MCF 10A (cell line): Measurements from ENCODE around the gene NAV3. TPM values are rescaled to one million over a fixed set of nuclear protein-coding genes. Genes with fewer than 3 reads are reported as not detected.

ENCODE experiments used
- BruUV-seq: library from RNA; stranded (reverse); fragments of 400-500 nt; replicated peaks from 2 replicates; lab custom pipeline; 2021; lab: Mats Ljungman, UMichigan
- CTCF ChIA-PET: fragments of 300-600 bp; sonication (Branson Sonifier 250); formaldehyde crosslinking; extraction: SDS; loops from one replicate; lab custom pipeline; 2021; ENCODE audit warnings: antibody characterized with exemption, inconsistent platforms; lab: Yijun Ruan, JAX
- POLR2A ChIA-PET: fragments of 300-600, 350-650 bp; sonication (Branson Sonifier 250); formaldehyde crosslinking; extraction: SDS; loops from one replicate; lab custom pipeline; 2020; ENCODE audit warnings: antibody characterized with exemption, inconsistent platforms; lab: Yijun Ruan, JAX
- DNase-seq: peaks from one replicate; pipeline ENCODE4 v3.0.0-alpha.2; 2018; ENCODE audit not compliant: unreplicated experiment
- H3K27ac Mint-ChIP-seq: one replicate; pipeline ENCODE4 v1.8.0; 2022; ENCODE audit warnings: mild to moderate bottlenecking, low read depth, mixed read lengths; ENCODE audit not compliant: unreplicated experiment
- H3K27me3 Mint-ChIP-seq: one replicate; pipeline ENCODE4 v1.8.0; 2022; ENCODE audit warnings: mixed read lengths; ENCODE audit not compliant: insufficient read depth, unreplicated experiment
- H3K36me3 Mint-ChIP-seq: one replicate; pipeline ENCODE4 v1.8.0; 2022; ENCODE audit warnings: mild to moderate bottlenecking, moderate library complexity, mixed read lengths; ENCODE audit not compliant: insufficient read depth, unreplicated experiment
- H3K4me1 Mint-ChIP-seq: one replicate; pipeline ENCODE4 v1.8.0; 2022; ENCODE audit warnings: mixed read lengths; ENCODE audit not compliant: insufficient read depth, unreplicated experiment
- H3K4me3 Mint-ChIP-seq: one replicate; pipeline ENCODE4 v1.8.0; 2022; ENCODE audit warnings: mild to moderate bottlenecking, moderate library complexity, mixed read lengths; ENCODE audit not compliant: unreplicated experiment
- H3K9me3 Mint-ChIP-seq: one replicate; pipeline ENCODE4 v1.8.0; 2022; ENCODE audit warnings: mixed read lengths; ENCODE audit not compliant: unreplicated experiment
- intact Hi-C: fragments of 100-400 bp; cut with micrococcal nuclease; formaldehyde crosslinking; loops from 2 replicates; pipeline ENCODE4 v1.14.1; 2022
- total RNA-seq: library from RNA; stranded (reverse); gene quantifications from 2 replicates; pipeline ENCODE4 v1.2.3, GENCODE V29; 2022
- TF ChIP-seq, protein P1 (sequence below): fragments of 200-600 bp; IDR thresholded peaks from one replicate; pipeline ENCODE4 v1.8.0; 2022; ENCODE audit warnings: antibody characterized with exemption, mild to moderate bottlenecking; ENCODE audit not compliant: unreplicated experiment

Gene NAV3
- total RNA-seq, 1 experiment from 2014 or later: 7.1 TPM

DNA sequence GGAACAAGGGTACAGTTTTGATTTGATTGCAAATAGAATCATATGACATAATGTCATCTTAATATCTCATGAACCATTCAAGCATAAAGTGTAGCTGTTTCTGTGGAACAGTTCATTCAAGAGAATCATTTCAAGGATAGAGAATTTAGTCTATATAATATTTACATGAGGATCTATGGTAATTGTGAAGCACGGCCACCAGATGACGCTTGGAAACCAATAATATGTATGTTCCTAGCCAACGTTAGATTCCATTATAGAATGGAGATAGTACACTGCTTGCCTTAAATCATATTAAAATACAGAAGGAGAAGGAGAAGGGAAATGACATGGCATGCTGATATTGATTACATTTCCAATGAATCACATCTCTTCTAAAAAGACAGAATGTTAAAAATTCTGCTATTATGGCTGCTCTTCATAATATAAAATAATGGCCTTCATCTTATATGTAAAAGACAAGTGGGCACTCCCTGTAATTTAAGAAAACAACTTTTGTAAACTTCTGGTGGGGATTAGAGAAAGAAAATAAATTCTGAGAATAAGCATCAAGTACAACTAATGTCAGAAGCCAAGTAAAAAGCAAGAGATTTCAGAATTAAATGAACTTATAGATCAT is 351.0 kb downstream of the NAV3 start:
- intact Hi-C loops: loop anchor here (1.0 to 10.0 kb wide), 8 partner anchors 211 to 1193 kb away; no protein-coding TSS in a partner anchor
- ChIA-PET POLR2A (interaction anchor here (0.5 kb wide), 1 partner anchor 14 kb away, joined by 4 read pairs; no protein-coding TSS in a partner anchor), CTCF (interaction anchor here (0.6 to 2.9 kb wide), 15 partner anchors 11 to 1159 kb away, joined by 3 to 21 read pairs (median 4); no protein-coding TSS in a partner anchor)
- H3K27me3 Mint-ChIP-seq: no peaks in the 10 kb centered on the region
- no peaks in the 10 kb centered on the region for H3K36me3 Mint-ChIP-seq
- no peak overlapping the region for H3K27ac Mint-ChIP-seq
- peaks cover 7% of the 10 kb centered on the region for H3K4me1 Mint-ChIP-seq
- H3K4me3 Mint-ChIP-seq: no peak overlapping the region
- H3K9me3 Mint-ChIP-seq: no peaks in the 10 kb centered on the region
- DNase-seq: peak; percentile 52
- no TSS peak for BruUV-seq
- TF ChIP-seq, protein P1, sequence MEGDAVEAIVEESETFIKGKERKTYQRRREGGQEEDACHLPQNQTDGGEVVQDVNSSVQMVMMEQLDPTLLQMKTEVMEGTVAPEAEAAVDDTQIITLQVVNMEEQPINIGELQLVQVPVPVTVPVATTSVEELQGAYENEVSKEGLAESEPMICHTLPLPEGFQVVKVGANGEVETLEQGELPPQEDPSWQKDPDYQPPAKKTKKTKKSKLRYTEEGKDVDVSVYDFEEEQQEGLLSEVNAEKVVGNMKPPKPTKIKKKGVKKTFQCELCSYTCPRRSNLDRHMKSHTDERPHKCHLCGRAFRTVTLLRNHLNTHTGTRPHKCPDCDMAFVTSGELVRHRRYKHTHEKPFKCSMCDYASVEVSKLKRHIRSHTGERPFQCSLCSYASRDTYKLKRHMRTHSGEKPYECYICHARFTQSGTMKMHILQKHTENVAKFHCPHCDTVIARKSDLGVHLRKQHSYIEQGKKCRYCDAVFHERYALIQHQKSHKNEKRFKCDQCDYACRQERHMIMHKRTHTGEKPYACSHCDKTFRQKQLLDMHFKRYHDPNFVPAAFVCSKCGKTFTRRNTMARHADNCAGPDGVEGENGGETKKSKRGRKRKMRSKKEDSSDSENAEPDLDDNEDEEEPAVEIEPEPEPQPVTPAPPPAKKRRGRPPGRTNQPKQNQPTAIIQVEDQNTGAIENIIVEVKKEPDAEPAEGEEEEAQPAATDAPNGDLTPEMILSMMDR: peak; percentile 75

DNA sequence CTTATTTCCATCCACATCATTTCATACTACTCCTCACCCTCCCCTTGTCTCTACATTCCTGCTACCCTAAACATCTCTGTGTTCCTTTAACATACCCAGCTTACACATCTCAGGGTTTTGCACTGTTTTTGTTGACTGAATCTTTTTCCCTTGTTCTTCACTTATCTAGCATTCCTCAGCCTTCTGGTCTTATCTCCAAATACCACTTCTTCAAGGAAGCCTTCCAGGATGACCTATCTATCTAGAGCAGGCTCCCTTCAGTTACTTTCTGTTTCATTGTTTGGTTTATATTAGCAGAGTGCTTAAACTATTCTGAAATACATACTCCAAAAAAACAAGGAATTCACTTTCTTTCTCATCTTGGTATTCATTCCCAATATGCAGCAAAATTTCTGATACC is 353.1 kb downstream of the NAV3 start:
- Mint-ChIP-seq H3K27me3 (no peaks in the 10 kb centered on the region), H3K36me3 (no peaks in the 10 kb centered on the region), H3K4me1 (peaks cover 7% of the 10 kb centered on the region), H3K27ac (no peak overlapping the region), H3K4me3 (no peak overlapping the region), H3K9me3 (no peaks in the 10 kb centered on the region)
- POLR2A ChIA-PET: interaction anchor here (0.5 kb wide), 1 partner anchor 211 kb away, joined by 3 read pairs; no protein-coding TSS in a partner anchor
- DNase-seq: no peak
- intact Hi-C loops: loop anchor here (5.0 to 10.0 kb wide), 2 partner anchors 208 to 1191 kb away; no protein-coding TSS in a partner anchor
- BruUV-seq: no TSS peak
- TF ChIP-seq, protein P1: no peak
- CTCF ChIA-PET: interaction anchor here (0.6 to 1.5 kb wide), 3 partner anchors 380 to 1163 kb away, joined by 3 to 4 read pairs (median 3); no protein-coding TSS in a partner anchor

DNA sequence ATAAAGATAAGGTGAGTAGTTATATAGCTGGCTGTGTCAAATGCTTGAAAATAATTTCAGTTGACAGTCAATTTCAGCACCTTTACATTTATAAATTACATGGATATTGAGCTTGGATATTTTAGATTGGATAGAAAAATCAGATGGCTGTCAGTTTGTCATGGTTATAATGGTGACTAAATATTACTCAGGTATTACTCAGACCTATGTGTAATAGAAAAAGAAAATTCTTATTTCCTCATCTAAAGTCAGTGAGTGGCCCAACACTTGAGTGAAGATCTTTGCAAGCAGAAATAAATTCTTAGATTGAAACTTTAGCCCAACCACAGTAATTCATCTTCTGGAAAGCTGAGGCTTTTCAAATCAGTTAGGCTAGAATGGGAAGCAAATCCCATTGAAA is 354.4 kb downstream of the NAV3 start:
- peak; percentile 30 for DNase-seq
- Mint-ChIP-seq H3K4me3 (no peak overlapping the region), H3K36me3 (no peaks in the 10 kb centered on the region), H3K27me3 (no peaks in the 10 kb centered on the region), H3K4me1 (peaks cover 7% of the 10 kb centered on the region), H3K9me3 (no peaks in the 10 kb centered on the region), H3K27ac (peak overlapping the region; percentile 16)
- intact Hi-C loops: loop anchor here (10.0 kb wide), 1 partner anchor 1190 kb away; no protein-coding TSS in a partner anchor
- POLR2A ChIA-PET: interaction anchor here (0.6 to 1.1 kb wide), 2 partner anchors 9 to 245 kb away, joined by 3 to 5 read pairs; no protein-coding TSS in a partner anchor
- BruUV-seq: no TSS peak
- CTCF ChIA-PET: interaction anchor here (0.5 to 1.5 kb wide), 5 partner anchors 285 to 1159 kb away, joined by 3 to 5 read pairs (median 4); no protein-coding TSS in a partner anchor
- TF ChIP-seq, protein P1: no peak

DNA sequence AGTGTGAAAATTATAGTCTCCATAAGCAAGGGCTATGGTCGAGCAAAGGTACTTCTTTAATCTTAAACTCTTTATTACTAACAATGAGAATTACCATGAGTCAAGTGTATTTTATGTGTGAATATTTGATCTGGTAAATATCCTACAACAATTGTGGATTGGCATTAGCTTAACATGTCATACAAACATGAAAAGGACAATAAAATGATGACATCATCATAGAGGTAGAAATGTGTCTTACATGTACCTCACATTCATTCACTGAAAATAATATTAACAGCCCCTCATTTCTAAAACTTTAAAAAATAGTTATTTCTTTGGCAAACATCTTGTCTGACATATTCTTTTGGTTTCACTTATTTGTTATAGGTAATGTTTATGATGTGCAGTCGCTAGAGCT is 355.0 kb downstream of the NAV3 start:
- DNase-seq: no peak
- intact Hi-C loops: loop anchor here (10.0 kb wide), 1 partner anchor 1189 kb away; no protein-coding TSS in a partner anchor
- Mint-ChIP-seq H3K4me3 (no peak overlapping the region), H3K27ac (peak overlapping the region; percentile 16), H3K4me1 (peaks cover 7% of the 10 kb centered on the region), H3K9me3 (no peaks in the 10 kb centered on the region), H3K27me3 (no peaks in the 10 kb centered on the region), H3K36me3 (no peaks in the 10 kb centered on the region)
- TF ChIP-seq, protein P1: no peak
- no TSS peak for BruUV-seq
- CTCF ChIA-PET: interaction anchor here (0.5 to 1.5 kb wide), 4 partner anchors 285 to 1158 kb away, joined by 3 to 4 read pairs (median 4); no protein-coding TSS in a partner anchor
- POLR2A ChIA-PET: interaction anchor here (1.1 kb wide), 1 partner anchor 9 kb away, joined by 5 read pairs; no protein-coding TSS in a partner anchor
